Esophagus muscularis mucosa (tissue), 4 donors: ENCODE results near the gene ZNF536. TPM values are rescaled to one million over a fixed set of nuclear protein-coding genes. Genes with fewer than 3 reads are reported as not detected.
"Not testable (repeated sequence)": the region's sequence is repeated elsewhere in the genome, so short reads cannot be mapped to it uniquely, and the experiment has no call there.

Source experiments
- DNase-seq: peaks from one replicate; pipeline ENCODE4 v3.0.0-alpha.2; 2017; ENCODE audit errors: extremely low spot score
- H3K27ac ChIP-seq, 4 donors: fragments of 200-600 bp; sonication (generic); replicated peaks in 1 of 4; 1 replicate in 3 of 4; 2 replicates in 1 of 4; pipeline ENCODE4 v1.5.1; 2016 to 2019; ENCODE audit warnings: mild to moderate bottlenecking in 1 of 4
- H3K27me3 ChIP-seq, 4 donors: fragments of 200-600 bp; sonication (generic); one replicate each; pipeline versions ENCODE4 v1.5.1 to v1.6.0; 2016 to 2019
- H3K36me3 ChIP-seq, 4 donors: fragments of 200-600 bp; sonication (generic); one replicate each; pipeline ENCODE4 v1.5.1; 2016 to 2019
- H3K4me1 ChIP-seq, 4 donors: fragments of 200-600 bp; sonication (generic); one replicate each; pipeline ENCODE4 v1.5.1; 2016 to 2019
- H3K4me3 ChIP-seq, 4 donors: fragments of 200-600 bp; sonication (generic); 1 replicate in 2 of 4; 2 replicates in 2 of 4; pipeline ENCODE4 v1.5.1; 2016 to 2019; ENCODE audit warnings: mild to moderate bottlenecking in 4 of 4, moderate library complexity in 1 of 4
- H3K9me3 ChIP-seq, 4 donors: fragments of 200-600 bp; sonication (generic); 1 replicate in 3 of 4; 2 replicates in 1 of 4; pipeline ENCODE4 v1.5.1; 2016 to 2019
- CTCF ChIP-seq, 3 experiments: fragments of 200-600 bp in 2 of 3; fragments of 450-650 bp in 1 of 3; sonication (generic) in 2 of 3; IDR thresholded peaks; one replicate each; pipeline ENCODE4 v1.5.1; 2017 to 2019; ENCODE audit warnings: antibody characterized with exemption in 3 of 3, mild to moderate bottlenecking in 2 of 3, moderate library complexity in 1 of 3
- EP300 ChIP-seq: sonication (generic); formaldehyde crosslinking; IDR thresholded peaks from one replicate; pipeline ENCODE4 v1.6.1; 2017; ENCODE audit warnings: antibody characterized with exemption
- POLR2A ChIP-seq: fragments of 450-650 bp; IDR thresholded peaks from one replicate; pipeline ENCODE4 v1.6.1; 2017; ENCODE audit warnings: antibody characterized with exemption, moderate library complexity, mild to moderate bottlenecking, low read depth
- POLR2AphosphoS5 ChIP-seq, 2 donors: sonication (generic); formaldehyde crosslinking; IDR thresholded peaks; one replicate each; pipeline ENCODE4 v1.6.1; 2017; ENCODE audit warnings: antibody characterized with exemption in 2 of 2
- WGBS: methylation state at CpG from one replicate; pipeline ENCODE4 v1.1.5; 2018; 5-methylcytosine and 5-hydroxymethylcytosine counted together
- intact Hi-C: fragments of 100-400 bp; cut with DNase I; formaldehyde crosslinking; loops from one replicate; pipeline ENCODE4 v1.15.1; 2023
- total RNA-seq, 4 donors: library from RNA; depleted of rRNA; stranded (reverse); fragments of >200 nt; gene quantifications; one replicate each; pipeline versions ENCODE4 v1.1.0 to v1.2.1, GENCODE V29; 2016

Gene ZNF536
- total RNA-seq, 4 donors from 2014 or later, result 2.5 to 7.3 (median 5.6) TPM

- peaks cover 0 to 5% (median 0%) of the 10 kb centered on the region in 4 donors for H3K27me3 ChIP-seq
- H3K9me3 ChIP-seq, result peaks cover 0 to 5% (median 0%) of the 10 kb centered on the region in 4 donors
- 72% methylated on average over 2 of the region's 2 CpGs for WGBS
- TF ChIP-seq CTCF (IDR thresholded peaks at IDR 0.05), result no peak
- TF ChIP-seq POLR2AphosphoS5 (IDR thresholded peaks at IDR 0.05), result no peak
- no peak for TF ChIP-seq POLR2A
- no peak for TF ChIP-seq EP300
- H3K36me3 ChIP-seq, result no peaks in the 10 kb centered on the region
- H3K4me3 ChIP-seq, result no peak overlapping the region
- H3K27ac ChIP-seq, result no peak overlapping the region
- no peak for DNase-seq
- intact Hi-C loops, result no loop called here
- no peaks in the 10 kb centered on the region for H3K4me1 ChIP-seq
Measured at GRCh38 chr19:30459859-30460258, 87.7 kb downstream of the ZNF536 start.

- intact Hi-C loops, result no loop called here
- TF ChIP-seq EP300 (no peak), POLR2A (no peak), POLR2AphosphoS5 (IDR thresholded peaks at IDR 0.05) (no peak), CTCF (IDR thresholded peaks at IDR 0.05) (no peak)
- DNase-seq, result no peak
- Histone ChIP-seq H3K36me3 (no peaks in the 10 kb centered on the region), H3K27me3 (no peaks in the 10 kb centered on the region), H3K4me3 (no peak overlapping the region), H3K27ac (no peak overlapping the region), H3K9me3 (peaks cover 0 to 5% (median 0%) of the 10 kb centered on the region in 4 donors), H3K4me1 (no peaks in the 10 kb centered on the region)
- WGBS, result 97% methylated on average over 5 of the region's 8 CpGs
Measured at GRCh38 chr19:30464162-30464561, 92.0 kb downstream of the ZNF536 start.

GRCh38 chr19:30466598-30466997 is 94.4 kb downstream of the ZNF536 start:
- H3K36me3 ChIP-seq, H3K27me3 ChIP-seq, DNase-seq, H3K27ac ChIP-seq, H3K4me1 ChIP-seq, H3K9me3 ChIP-seq, H3K4me3 ChIP-seq, intact Hi-C loops: not testable (repeated sequence)
- 90% methylated on average over 4 of the region's 4 CpGs for WGBS

- Histone ChIP-seq H3K9me3 (no peaks in the 10 kb centered on the region), H3K27ac (no peak overlapping the region), H3K4me3 (no peak overlapping the region), H3K4me1 (no peaks in the 10 kb centered on the region), H3K36me3 (no peaks in the 10 kb centered on the region), H3K27me3 (no peaks in the 10 kb centered on the region)
- DNase-seq, result no peak
- no peak for TF ChIP-seq CTCF (IDR thresholded peaks at IDR 0.05)
- TF ChIP-seq EP300, result no peak
- no peak for TF ChIP-seq POLR2A
- no peak for TF ChIP-seq POLR2AphosphoS5 (IDR thresholded peaks at IDR 0.05)
- 84% methylated on average over 4 of the region's 4 CpGs for WGBS
- intact Hi-C loops, result no loop called here
Measured at GRCh38 chr19:30467239-30467638, 95.1 kb downstream of the ZNF536 start.

GRCh38 chr19:30469774-30470173 is 97.6 kb downstream of the ZNF536 start:
- H3K9me3 ChIP-seq, result peaks cover 0 to 10% (median 5%) of the 10 kb centered on the region in 4 donors
- H3K27ac ChIP-seq, result no peak overlapping the region
- H3K4me1 ChIP-seq, result no peaks in the 10 kb centered on the region
- intact Hi-C loops, result no loop called here
- no peak for DNase-seq
- 49% methylated on average over 5 of the region's 5 CpGs for WGBS
- H3K36me3 ChIP-seq, result no peaks in the 10 kb centered on the region
- H3K27me3 ChIP-seq, result no peaks in the 10 kb centered on the region
- H3K4me3 ChIP-seq, result no peak overlapping the region
- TF ChIP-seq EP300 (no peak), CTCF (IDR thresholded peaks at IDR 0.05) (no peak), POLR2AphosphoS5 (IDR thresholded peaks at IDR 0.05) (no peak), POLR2A (no peak)
